Measurements from ENCODE around the gene TNFAIP8L2. TPM values are rescaled to one million over a fixed set of nuclear protein-coding genes. Genes with fewer than 3 reads are reported as not detected.

The TNFAIP8L2 gene
- not detected in 2 replicates for total RNA-seq
- long read RNA-seq, result 0 reads

GRCh38 chr1:151156515-151156819 is at the start of gene TNFAIP8L2:
Gene TNFAIP8L2 (plus strand): TSS chr1:151156649. CDS start chr1:151158698, 2,049 bp downstream.
- Mint-ChIP-seq H3K4me1 (peaks cover 9% of the 10 kb centered on the region), H3K36me3 (ENCODE audit: low read depth) (peaks cover 3% of the 10 kb centered on the region), H3K27ac (ENCODE audit: unreplicated experiment) (no peak within 1 kb of the TSS), H3K27me3 (ENCODE audit: low read depth) (no peaks in the 10 kb centered on the region), H3K9me3 (no peaks in the 10 kb centered on the region), H3K4me3 (peak within 1 kb of the TSS; percentile 44)
- DNase-seq (ENCODE audit: low read depth, low spot score), result no peak
- no peak for TF ChIP-seq CTCF (conservative IDR thresholded peaks at IDR 0.05)

GRCh38 chr1:151106894-151107293 is 49.6 kb upstream of the TNFAIP8L2 start:
- Mint-ChIP-seq H3K27me3 (ENCODE audit: low read depth) (no peaks in the 10 kb centered on the region), H3K9me3 (no peaks in the 10 kb centered on the region), H3K4me1 (peaks cover 7% of the 10 kb centered on the region), H3K36me3 (ENCODE audit: low read depth) (no peaks in the 10 kb centered on the region), H3K4me3 (no peak overlapping the region), H3K27ac (ENCODE audit: unreplicated experiment) (no peak overlapping the region)
- no peak for DNase-seq (ENCODE audit: low read depth, low spot score)
- no peak for TF ChIP-seq CTCF (conservative IDR thresholded peaks at IDR 0.05)

GRCh38 chr1:151108331-151108730 is 48.1 kb upstream of the TNFAIP8L2 start:
- no peak for DNase-seq (ENCODE audit: low read depth, low spot score)
- no peak overlapping the region for H3K4me3 Mint-ChIP-seq
- H3K36me3 Mint-ChIP-seq (ENCODE audit: low read depth), result no peaks in the 10 kb centered on the region
- peaks cover 7% of the 10 kb centered on the region for H3K4me1 Mint-ChIP-seq
- no peaks in the 10 kb centered on the region for H3K27me3 Mint-ChIP-seq (ENCODE audit: low read depth)
- no peak for TF ChIP-seq CTCF (conservative IDR thresholded peaks at IDR 0.05)
- H3K27ac Mint-ChIP-seq (ENCODE audit: unreplicated experiment), result no peak overlapping the region
- H3K9me3 Mint-ChIP-seq, result no peaks in the 10 kb centered on the region

GRCh38 chr1:151113877-151114276 is 42.6 kb upstream of the TNFAIP8L2 start:
- no peak for DNase-seq (ENCODE audit: low read depth, low spot score)
- H3K9me3 Mint-ChIP-seq, result no peaks in the 10 kb centered on the region
- H3K36me3 Mint-ChIP-seq (ENCODE audit: low read depth), result no peaks in the 10 kb centered on the region
- no peak for TF ChIP-seq CTCF (conservative IDR thresholded peaks at IDR 0.05)
- H3K27me3 Mint-ChIP-seq (ENCODE audit: low read depth), result no peaks in the 10 kb centered on the region
- H3K4me1 Mint-ChIP-seq, result no peaks in the 10 kb centered on the region
- no peak overlapping the region for H3K27ac Mint-ChIP-seq (ENCODE audit: unreplicated experiment)
- H3K4me3 Mint-ChIP-seq, result no peak overlapping the region

- DNase-seq (ENCODE audit: low read depth, low spot score), result no peak
- Mint-ChIP-seq H3K27ac (ENCODE audit: unreplicated experiment) (no peak overlapping the region), H3K27me3 (ENCODE audit: low read depth) (no peaks in the 10 kb centered on the region), H3K4me3 (no peak overlapping the region), H3K4me1 (peaks cover 9% of the 10 kb centered on the region), H3K36me3 (ENCODE audit: low read depth) (no peaks in the 10 kb centered on the region), H3K9me3 (no peaks in the 10 kb centered on the region)
- no peak for TF ChIP-seq CTCF (conservative IDR thresholded peaks at IDR 0.05)
These were observed 31.6 kb upstream of the TNFAIP8L2 start for GRCh38 chr1:151124763-151125403.
